GM19372 (cell line): ENCODE measurements around the gene CZIB.
A peak's percentile ranks its signal among the peaks of the same experiment; 100 is the strongest.
"Not testable (repeated sequence)": the region's sequence is repeated elsewhere in the genome, so short reads cannot be mapped to it uniquely, and the experiment has no call there.

ENCODE experiments used
- ATAC-seq: cut with Tn5 transposase; IDR thresholded peaks from one replicate; pipeline ENCODE4 v1.9.1; 2021; ENCODE audit warnings: mild to moderate bottlenecking, low read depth, moderate library complexity; ENCODE audit not compliant: unreplicated experiment

The CZIB gene

GRCh38 chr1:53241828-53242227 is 21.4 kb upstream of the CZIB start:
- no peak for ATAC-seq

GRCh38 chr1:53238197-53239155 is 18.0 kb upstream of the CZIB start, which contains the start of gene MAGOH:
Gene MAGOH (minus strand): TSS chr1:53238518. CDS start chr1:53238448, 70 bp downstream.
- peak; percentile 96 for ATAC-seq

GRCh38 chr1:53237638-53238037 is 17.2 kb upstream of the CZIB start:
- ATAC-seq = no peak

GRCh38 chr1:53220962-53221286 is 490 bp upstream of the CZIB start:
- ATAC-seq = no peak

- ATAC-seq = no peak
Observed at GRCh38 chr1:53219711-53220110, 723 bp downstream of the CZIB start.

GRCh38 chr1:53218201-53218600 is 2.2 kb downstream of the CZIB start:
- no peak for ATAC-seq

- ATAC-seq = no peak
Observed at GRCh38 chr1:53214376-53214940, 6.0 kb downstream of the CZIB start.

- ATAC-seq = no peak
Observed at GRCh38 chr1:53210954-53211353, 9.5 kb downstream of the CZIB start.

GRCh38 chr1:53210352-53210751 is 10.1 kb downstream of the CZIB start:
- no peak for ATAC-seq

- ATAC-seq = no peak
Observed at GRCh38 chr1:53207726-53208125, 12.7 kb downstream of the CZIB start.

- no peak for ATAC-seq
Observed at GRCh38 chr1:53206735-53207379, 13.6 kb downstream of the CZIB start.

GRCh38 chr1:53206083-53206685 is 14.2 kb downstream of the CZIB start:
- not testable (repeated sequence) for ATAC-seq

- ATAC-seq = not testable (repeated sequence)
Observed at GRCh38 chr1:53205496-53205895, 14.9 kb downstream of the CZIB start.

GRCh38 chr1:53203466-53203865 is 17.0 kb downstream of the CZIB start:
- no peak for ATAC-seq

GRCh38 chr1:53198241-53198651 is 22.2 kb downstream of the CZIB start:
- ATAC-seq = no peak

GRCh38 chr1:53197291-53198200 is 22.9 kb downstream of the CZIB start:
- no peak for ATAC-seq

- peak; percentile 98 for ATAC-seq
Observed at GRCh38 chr1:53196485-53197290, 23.7 kb downstream of the CZIB start, which contains the start of gene CPT2. Gene CPT2 (plus strand): TSS chr1:53196824. CDS start chr1:53196944, 120 bp downstream.

GRCh38 chr1:53196017-53196484 is 24.4 kb downstream of the CZIB start:
- ATAC-seq = no peak
